ENCODE results near the gene CHAF1B.
"Not testable (repeated sequence)": the region's sequence is repeated elsewhere in the genome, so short reads cannot be mapped to it uniquely, and the experiment has no call there.

CHAF1B gene

DNA sequence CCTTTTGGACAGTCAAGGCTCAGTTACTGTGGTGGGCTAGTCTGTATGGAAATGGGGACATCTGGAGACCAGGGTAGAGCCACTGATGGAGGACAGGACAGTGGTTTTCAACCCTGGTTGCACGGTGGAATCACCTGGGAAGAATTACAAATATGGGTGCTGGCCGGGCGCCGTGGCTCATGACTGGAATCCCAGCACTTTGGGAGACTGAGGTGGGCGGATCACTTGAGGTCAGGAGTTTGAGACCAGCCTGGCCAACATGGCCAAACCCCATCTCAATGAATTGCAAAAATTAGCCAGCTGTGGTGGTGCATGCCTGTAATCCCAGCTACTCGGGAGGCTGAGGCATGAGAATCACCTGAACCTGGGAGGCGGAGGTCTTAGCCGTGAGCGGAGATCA, 14.5 kb downstream of the CHAF1B start:
- H3K27ac Mint-ChIP-seq; intact Hi-C loops (cut with micrococcal nuclease): not testable (repeated sequence)

DNA sequence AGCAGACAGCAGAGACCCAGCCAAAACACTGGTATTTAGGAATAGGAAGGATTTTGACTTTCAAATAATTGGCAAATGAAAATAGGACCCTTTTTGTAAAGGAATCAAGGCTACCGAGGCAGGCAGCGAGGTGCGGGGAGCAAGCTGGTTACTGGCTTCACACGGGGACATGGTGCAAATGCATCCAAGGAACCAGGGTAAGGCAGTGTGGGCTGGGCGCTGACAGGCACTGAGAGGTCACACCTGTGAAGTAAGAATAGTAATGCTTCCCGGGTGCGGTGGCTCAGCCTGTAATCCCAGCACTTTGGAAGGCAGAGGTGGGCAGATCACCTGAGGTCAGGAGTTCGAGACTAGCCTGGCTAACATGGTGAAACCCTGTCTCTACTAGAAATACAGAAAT, 15.5 kb downstream of the CHAF1B start:
- Mint-ChIP-seq H3K27ac (no peak overlapping the region), H3K4me3 (no peak overlapping the region), H3K4me1 (ENCODE audit: low read depth) (no peaks in the 10 kb centered on the region)

More for the DNA sequence above, 14.5 kb downstream of the CHAF1B start:
- not testable (repeated sequence) for H3K4me1 Mint-ChIP-seq (ENCODE audit: low read depth); H3K4me3 Mint-ChIP-seq; H3K27me3 Mint-ChIP-seq; H3K9me3 Mint-ChIP-seq
- peaks cover 12% of the 10 kb centered on the region for H3K36me3 Mint-ChIP-seq (ENCODE audit: low read depth)

DNA sequence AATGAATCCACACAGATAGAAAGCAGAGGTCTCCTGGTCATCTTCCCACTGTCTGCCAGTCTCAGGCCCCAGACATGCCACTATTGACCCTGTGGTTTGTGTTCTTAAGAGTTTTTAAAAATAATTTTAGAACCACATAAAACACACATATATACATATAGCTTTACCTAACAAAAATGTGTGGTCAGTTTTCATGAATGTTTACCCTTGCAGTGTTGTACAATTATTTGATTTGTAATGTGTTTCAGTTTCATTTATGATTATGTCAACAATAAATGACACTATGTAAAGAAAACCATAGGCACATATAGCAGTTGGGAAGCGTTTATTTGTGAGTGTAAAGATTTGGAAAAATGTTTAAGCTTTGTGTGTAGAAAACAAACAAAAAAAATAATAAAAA, 17.1 kb downstream of the CHAF1B start:
- no peaks in the 10 kb centered on the region for H3K4me1 Mint-ChIP-seq (ENCODE audit: low read depth)
- intact Hi-C loops (cut with micrococcal nuclease): no loop called here
- no peak overlapping the region for H3K27ac Mint-ChIP-seq
- peaks cover 12% of the 10 kb centered on the region for H3K36me3 Mint-ChIP-seq (ENCODE audit: low read depth)
- no peaks in the 10 kb centered on the region for H3K27me3 Mint-ChIP-seq
- no peak overlapping the region for H3K4me3 Mint-ChIP-seq
- no peaks in the 10 kb centered on the region for H3K9me3 Mint-ChIP-seq

More for the DNA sequence above, 15.5 kb downstream of the CHAF1B start:
- Mint-ChIP-seq H3K36me3 (ENCODE audit: low read depth) (peaks cover 12% of the 10 kb centered on the region), H3K9me3 (no peaks in the 10 kb centered on the region), H3K27me3 (no peaks in the 10 kb centered on the region)
- intact Hi-C loops (cut with micrococcal nuclease): no loop called here

DNA sequence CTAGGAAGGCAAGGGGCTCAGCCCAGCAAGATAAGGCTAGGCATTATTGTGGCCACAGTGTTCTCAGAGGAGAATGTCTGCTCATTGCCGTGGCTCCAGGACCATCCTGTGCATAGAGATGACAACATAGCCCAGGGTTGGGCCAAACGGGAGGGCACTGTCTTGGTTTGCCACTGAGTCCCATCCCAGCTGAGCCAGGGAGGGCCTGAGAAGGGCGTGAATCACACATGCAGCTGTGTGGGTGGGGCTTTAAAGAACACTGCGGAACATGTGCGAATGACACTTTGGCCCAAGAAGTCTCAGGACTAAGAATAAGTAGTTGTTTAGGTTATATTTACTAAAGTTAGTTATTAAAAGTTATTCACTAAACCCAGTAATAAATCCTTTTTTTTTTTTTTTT, 18.5 kb downstream of the CHAF1B start:
- H3K9me3 Mint-ChIP-seq: no peaks in the 10 kb centered on the region
- no peak overlapping the region for H3K4me3 Mint-ChIP-seq
- intact Hi-C loops (cut with micrococcal nuclease): no loop called here
- H3K36me3 Mint-ChIP-seq (ENCODE audit: low read depth): peaks cover 12% of the 10 kb centered on the region
- no peaks in the 10 kb centered on the region for H3K4me1 Mint-ChIP-seq (ENCODE audit: low read depth)
- no peaks in the 10 kb centered on the region for H3K27me3 Mint-ChIP-seq
- H3K27ac Mint-ChIP-seq: no peak overlapping the region

DNA sequence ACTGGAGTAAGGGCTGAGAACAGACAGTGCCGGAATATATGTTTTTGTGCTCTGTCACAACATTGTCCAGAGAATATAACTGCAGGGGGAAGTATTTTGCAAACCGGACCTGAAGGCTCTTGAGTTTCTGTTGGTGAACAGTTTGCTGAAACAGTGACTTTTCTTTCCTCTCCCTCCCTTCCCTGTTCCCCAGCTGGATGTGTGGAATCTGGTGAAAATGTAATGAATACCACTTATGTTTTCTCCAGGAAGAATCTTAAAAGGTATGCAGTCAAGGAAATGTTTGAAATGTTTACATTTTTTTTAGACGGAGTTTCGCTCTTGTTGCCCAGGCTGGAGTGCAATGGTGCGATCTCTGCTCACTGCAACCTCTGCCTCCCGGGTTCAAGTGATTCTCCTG, 23.4 kb downstream of the CHAF1B start:
- intact Hi-C loops (cut with micrococcal nuclease): no loop called here
- H3K36me3 Mint-ChIP-seq (ENCODE audit: low read depth): peaks cover 13% of the 10 kb centered on the region
- H3K9me3 Mint-ChIP-seq: no peaks in the 10 kb centered on the region
- H3K4me1 Mint-ChIP-seq (ENCODE audit: low read depth): no peaks in the 10 kb centered on the region
- H3K27ac Mint-ChIP-seq: no peak overlapping the region
- no peak overlapping the region for H3K4me3 Mint-ChIP-seq
- H3K27me3 Mint-ChIP-seq: no peaks in the 10 kb centered on the region

DNA sequence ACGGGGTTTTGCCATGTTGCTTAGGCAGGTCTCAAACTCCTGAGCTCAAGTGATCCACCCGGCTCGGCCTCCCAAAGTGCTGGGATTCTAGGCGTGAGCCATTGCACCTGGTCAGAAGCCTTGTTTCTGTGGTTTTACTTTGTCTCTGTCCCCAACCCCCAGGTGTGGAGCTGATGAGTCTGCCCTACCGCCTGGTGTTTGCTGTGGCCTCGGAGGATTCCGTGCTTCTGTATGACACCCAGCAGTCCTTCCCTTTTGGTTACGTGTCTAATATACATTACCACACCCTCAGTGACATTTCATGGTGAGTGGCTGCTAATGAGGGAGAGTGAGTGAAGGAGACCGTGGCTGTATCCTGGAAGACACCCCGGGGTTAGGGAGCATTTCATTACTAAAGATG, 26.1 kb downstream of the CHAF1B start:
- Mint-ChIP-seq H3K4me1 (ENCODE audit: low read depth) (no peaks in the 10 kb centered on the region), H3K36me3 (ENCODE audit: low read depth) (peaks cover 13% of the 10 kb centered on the region), H3K27me3 (no peaks in the 10 kb centered on the region), H3K27ac (no peak overlapping the region), H3K9me3 (no peaks in the 10 kb centered on the region), H3K4me3 (no peak overlapping the region)
- intact Hi-C loops (cut with micrococcal nuclease): no loop called here

DNA sequence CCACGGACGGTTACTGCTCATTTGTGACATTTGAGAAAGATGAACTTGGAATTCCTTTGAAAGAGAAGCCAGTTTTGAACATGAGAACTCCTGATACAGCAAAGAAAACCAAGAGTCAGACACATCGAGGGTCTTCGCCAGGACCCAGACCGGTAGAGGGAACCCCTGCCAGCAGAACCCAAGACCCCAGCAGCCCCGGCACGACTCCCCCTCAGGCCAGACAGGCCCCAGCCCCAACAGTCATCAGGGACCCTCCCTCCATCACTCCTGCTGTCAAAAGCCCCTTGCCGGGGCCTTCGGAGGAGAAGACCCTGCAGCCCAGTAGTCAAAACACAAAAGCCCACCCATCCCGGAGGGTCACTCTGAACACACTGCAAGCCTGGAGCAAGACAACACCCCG, 27.7 kb downstream of the CHAF1B start:
- intact Hi-C loops (cut with micrococcal nuclease): no loop called here
- no peak overlapping the region for H3K27ac Mint-ChIP-seq
- H3K36me3 Mint-ChIP-seq (ENCODE audit: low read depth): peaks cover 13% of the 10 kb centered on the region
- H3K4me1 Mint-ChIP-seq (ENCODE audit: low read depth): no peaks in the 10 kb centered on the region
- H3K9me3 Mint-ChIP-seq: no peaks in the 10 kb centered on the region
- H3K27me3 Mint-ChIP-seq: no peaks in the 10 kb centered on the region
- H3K4me3 Mint-ChIP-seq: no peak overlapping the region

DNA sequence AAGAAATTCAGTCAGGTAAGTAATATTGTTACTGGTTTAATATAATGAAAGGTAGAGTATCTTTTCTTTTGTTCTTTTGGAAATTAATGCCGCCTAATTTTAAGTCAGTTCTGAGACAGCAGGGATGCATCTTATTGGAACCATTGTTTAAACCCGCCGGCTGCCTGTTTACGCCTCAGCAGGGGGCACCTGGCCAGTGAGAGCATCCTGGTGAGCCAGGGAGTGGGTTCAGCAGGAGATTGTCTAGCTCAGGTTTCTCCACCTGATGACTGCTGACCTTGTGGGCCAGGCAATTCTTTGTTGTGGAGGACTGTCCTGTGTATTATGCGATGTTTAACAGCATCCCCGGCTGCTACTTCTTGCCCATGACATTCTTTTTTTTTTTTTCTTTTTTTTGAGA, 30.2 kb downstream of the CHAF1B start:
- Mint-ChIP-seq H3K27ac (no peak overlapping the region), H3K9me3 (no peaks in the 10 kb centered on the region), H3K27me3 (no peaks in the 10 kb centered on the region), H3K4me1 (ENCODE audit: low read depth) (no peaks in the 10 kb centered on the region), H3K4me3 (no peak overlapping the region), H3K36me3 (ENCODE audit: low read depth) (peaks cover 13% of the 10 kb centered on the region)
- intact Hi-C loops (cut with micrococcal nuclease): no loop called here

DNA sequence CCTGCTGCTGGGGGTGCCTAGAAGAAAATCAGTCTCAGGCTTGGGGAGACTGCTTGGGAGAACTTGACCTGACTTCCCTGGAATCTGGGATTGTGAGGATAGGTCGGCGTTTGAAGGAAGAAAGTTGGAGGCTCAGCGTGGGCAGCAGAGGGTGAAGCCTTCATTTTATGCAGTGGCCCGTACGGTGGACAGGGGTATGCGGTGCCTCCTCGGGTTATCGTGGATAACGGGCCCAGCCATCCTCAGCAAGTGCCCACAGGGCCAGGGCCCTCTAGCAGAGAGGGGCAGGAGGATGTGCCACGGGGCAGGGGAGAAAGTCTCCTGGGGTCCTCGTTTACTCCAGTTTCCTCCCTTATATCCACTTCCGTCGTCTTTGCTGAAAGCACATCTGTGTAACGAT, 34.0 kb downstream of the CHAF1B start:
- Mint-ChIP-seq H3K27me3 (no peaks in the 10 kb centered on the region), H3K4me3 (no peak overlapping the region), H3K9me3 (no peaks in the 10 kb centered on the region), H3K36me3 (ENCODE audit: low read depth) (no peaks in the 10 kb centered on the region), H3K4me1 (ENCODE audit: low read depth) (peaks cover 24% of the 10 kb centered on the region), H3K27ac (no peak overlapping the region)
- intact Hi-C loops (cut with micrococcal nuclease): no loop called here

DNA sequence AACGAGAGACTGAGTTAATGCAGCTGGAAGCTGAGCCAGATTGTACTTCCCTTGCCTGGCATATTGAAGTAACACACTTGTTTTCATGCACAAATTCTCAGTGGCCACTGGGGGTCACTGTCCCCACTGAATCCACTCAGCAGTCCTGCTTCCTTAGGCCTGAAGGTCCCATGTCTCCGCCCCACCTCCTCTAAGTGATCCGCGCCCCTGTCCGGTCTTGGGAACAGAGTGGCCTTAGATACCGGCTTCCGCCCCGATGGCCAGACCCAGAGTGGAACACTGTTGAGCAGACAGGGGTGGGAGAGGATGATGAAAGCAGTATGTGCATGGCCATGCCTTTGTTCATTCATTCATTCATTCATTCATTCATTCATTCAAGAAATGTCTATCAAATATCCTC, 34.8 kb downstream of the CHAF1B start:
- Mint-ChIP-seq H3K27ac (no peak overlapping the region), H3K27me3 (no peaks in the 10 kb centered on the region), H3K4me3 (no peak overlapping the region), H3K36me3 (ENCODE audit: low read depth) (no peaks in the 10 kb centered on the region), H3K4me1 (ENCODE audit: low read depth) (peaks cover 25% of the 10 kb centered on the region), H3K9me3 (no peaks in the 10 kb centered on the region)
- intact Hi-C loops (cut with micrococcal nuclease): loop anchor here (1.0 to 10.0 kb wide), 2 partner anchors 85 to 507 kb away; no protein-coding TSS in a partner anchor

DNA sequence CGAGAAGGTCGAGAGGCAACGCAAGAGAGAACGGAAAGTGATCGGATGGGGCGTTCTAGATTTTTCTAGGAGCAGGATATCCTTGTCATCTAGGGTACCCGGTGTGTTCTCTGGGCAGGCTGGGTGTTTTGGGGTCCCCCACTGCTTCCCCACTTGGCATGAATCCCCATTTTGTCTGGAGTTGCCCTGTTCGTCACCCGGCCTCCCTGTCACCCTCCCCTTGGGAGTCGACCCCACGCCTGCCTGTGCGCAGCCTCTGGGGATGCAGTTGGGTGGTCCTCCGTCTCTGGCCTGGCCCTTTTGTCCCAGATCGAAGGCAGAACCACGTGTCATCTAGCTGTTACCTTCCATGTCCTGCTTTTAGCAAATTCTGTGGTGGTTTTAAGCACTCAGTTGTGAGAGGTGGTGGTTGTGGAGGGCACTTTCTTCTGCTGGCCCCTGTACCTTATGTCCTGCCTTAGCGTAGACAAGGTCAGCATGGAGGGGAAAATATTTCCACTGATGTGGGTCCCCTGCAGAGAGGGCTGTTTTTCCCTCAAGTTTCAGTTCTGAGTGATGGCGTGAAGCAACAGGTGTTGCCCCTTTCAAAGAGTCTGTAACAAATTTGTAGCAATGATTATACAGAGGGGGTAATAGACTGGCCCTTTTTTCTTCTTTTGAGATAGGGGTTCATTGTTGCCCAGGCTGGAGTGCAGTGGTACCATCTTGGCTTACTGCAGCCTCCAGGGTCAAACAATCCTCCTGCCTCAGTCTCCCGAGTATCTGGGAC, 35.6 kb downstream of the CHAF1B start:
- Mint-ChIP-seq H3K27ac (no peak overlapping the region), H3K27me3 (no peaks in the 10 kb centered on the region), H3K4me3 (no peak overlapping the region), H3K36me3 (ENCODE audit: low read depth) (no peaks in the 10 kb centered on the region), H3K9me3 (no peaks in the 10 kb centered on the region), H3K4me1 (ENCODE audit: low read depth) (peaks cover 25% of the 10 kb centered on the region)
- intact Hi-C loops (cut with micrococcal nuclease): loop anchor here (1.0 to 10.0 kb wide), 2 partner anchors 84 to 507 kb away; no protein-coding TSS in a partner anchor

DNA sequence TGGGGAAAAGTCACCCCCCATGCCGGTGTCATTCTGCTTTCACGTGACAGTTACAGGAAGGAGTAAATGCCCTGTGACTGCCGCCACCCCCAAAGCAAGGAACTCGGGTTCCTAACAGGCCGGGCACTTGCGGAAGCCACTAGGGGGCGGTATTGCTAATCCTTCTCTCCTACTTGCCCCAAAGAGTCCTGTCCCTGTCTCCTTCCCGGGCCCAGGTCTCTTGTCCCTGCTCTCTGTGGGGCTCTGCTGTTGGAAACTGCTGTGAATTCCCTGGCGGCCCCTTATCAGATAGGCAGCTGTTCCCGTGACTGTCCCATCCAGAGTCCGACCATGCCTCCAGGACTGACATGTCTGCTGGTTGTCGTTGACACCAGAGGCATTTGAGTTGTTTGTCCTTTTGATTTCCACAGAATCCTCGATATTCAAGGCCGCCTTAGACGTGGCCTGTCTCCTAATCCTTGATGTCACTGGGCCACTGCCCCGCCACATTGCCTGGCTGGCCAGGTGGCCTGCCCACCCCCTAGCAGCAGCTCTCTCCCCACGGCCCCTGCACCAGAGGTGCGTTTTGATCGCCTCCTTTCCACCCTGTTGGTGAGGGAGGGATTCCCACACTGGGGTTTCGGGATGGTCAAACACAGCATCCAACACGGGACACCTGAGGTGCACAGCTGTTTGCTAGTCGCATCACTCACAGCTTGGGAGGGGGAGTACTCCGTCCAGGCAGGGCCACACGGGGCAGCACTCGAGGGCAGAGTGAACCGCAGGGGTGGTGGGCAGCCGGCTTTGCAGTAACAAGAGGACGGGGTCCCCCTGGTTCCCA, 37.3 kb downstream of the CHAF1B start:
- Mint-ChIP-seq H3K4me1 (ENCODE audit: low read depth) (peaks cover 25% of the 10 kb centered on the region), H3K4me3 (no peak overlapping the region), H3K27me3 (no peaks in the 10 kb centered on the region), H3K9me3 (no peaks in the 10 kb centered on the region), H3K36me3 (ENCODE audit: low read depth) (no peaks in the 10 kb centered on the region), H3K27ac (no peak overlapping the region)
- intact Hi-C loops (cut with micrococcal nuclease): loop anchor here (2.0 to 10.0 kb wide), 2 partner anchors 82 to 166 kb away; no protein-coding TSS in a partner anchor

DNA sequence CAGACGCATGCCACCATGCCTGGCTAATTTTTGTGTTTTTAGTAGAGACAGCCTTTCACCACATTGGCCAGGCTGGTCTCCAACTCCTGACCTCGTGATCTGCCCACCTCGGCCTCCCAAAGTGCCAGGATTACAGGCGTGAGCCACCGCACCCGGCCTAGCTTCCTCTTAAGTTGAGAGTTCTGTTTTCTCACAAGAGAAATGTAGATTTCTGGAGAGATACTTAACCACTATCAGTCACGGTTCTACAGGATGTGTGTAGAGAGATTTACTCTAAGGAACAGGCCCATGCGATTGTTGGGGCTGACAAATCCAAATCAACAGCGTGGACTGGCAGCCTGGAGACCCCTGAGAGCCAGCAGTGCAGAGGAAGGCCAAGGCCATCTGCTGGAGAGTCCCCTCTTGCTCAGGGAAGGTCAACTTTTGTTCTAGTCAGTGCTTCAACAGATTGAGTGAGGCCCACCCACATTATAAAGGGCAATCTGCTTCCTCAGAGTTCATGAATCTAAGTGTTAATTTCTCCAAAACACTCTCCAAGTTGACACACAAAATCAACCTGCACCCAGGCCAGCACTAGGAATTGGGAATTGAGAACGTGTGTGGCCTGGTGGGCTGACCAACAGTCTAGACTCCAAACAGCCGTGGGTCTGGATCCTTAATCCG, 38.7 kb downstream of the CHAF1B start:
- no peak overlapping the region for H3K4me3 Mint-ChIP-seq
- H3K9me3 Mint-ChIP-seq: no peaks in the 10 kb centered on the region
- no peaks in the 10 kb centered on the region for H3K36me3 Mint-ChIP-seq (ENCODE audit: low read depth)
- peaks cover 32% of the 10 kb centered on the region for H3K4me1 Mint-ChIP-seq (ENCODE audit: low read depth)
- intact Hi-C loops (cut with micrococcal nuclease): loop anchor here (2.0 to 10.0 kb wide), 2 partner anchors 81 to 165 kb away; no protein-coding TSS in a partner anchor
- H3K27me3 Mint-ChIP-seq: no peaks in the 10 kb centered on the region
- H3K27ac Mint-ChIP-seq: no peak overlapping the region

DNA sequence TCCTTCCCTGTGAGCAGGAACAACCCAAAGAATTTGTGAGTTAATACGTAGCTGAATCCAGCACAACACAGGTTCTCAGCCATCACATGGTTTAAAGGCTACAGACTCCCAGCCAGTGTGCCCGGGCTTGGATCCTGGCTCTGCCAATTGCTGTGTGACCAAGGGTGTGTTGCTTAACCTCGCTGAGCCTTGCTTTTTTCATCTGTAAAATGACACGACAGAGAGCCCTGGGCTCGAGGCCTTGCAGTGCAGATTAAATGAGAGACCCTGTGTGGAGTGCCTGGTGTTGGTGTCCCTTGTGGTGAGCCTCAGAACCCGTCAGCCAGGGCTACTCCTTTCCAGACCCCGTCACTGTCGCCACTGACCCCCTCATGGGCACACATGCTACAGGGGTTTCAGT, 39.4 kb downstream of the CHAF1B start:
- intact Hi-C loops (cut with micrococcal nuclease): loop anchor here (10.0 kb wide), 1 partner anchor 80 kb away; no protein-coding TSS in a partner anchor
- no peaks in the 10 kb centered on the region for H3K27me3 Mint-ChIP-seq
- peaks cover 39% of the 10 kb centered on the region for H3K4me1 Mint-ChIP-seq (ENCODE audit: low read depth)
- no peak overlapping the region for H3K27ac Mint-ChIP-seq
- H3K9me3 Mint-ChIP-seq: no peaks in the 10 kb centered on the region
- no peak overlapping the region for H3K4me3 Mint-ChIP-seq
- no peaks in the 10 kb centered on the region for H3K36me3 Mint-ChIP-seq (ENCODE audit: low read depth)

All from dendritic cell treated with granulocyte-macrophage colony-stimulating factor and Interleukin-4, amounts not matched to agents 40 ng/mL and 50 ng/mL, for 4 days (primary cell).